Effector CD8-positive, alpha-beta T cell (primary cell): Measurements from ENCODE around the gene SERAC1.
"Not testable (repeated sequence)": the region's sequence is repeated elsewhere in the genome, so short reads cannot be mapped to it uniquely, and the experiment has no call there.

Experiments used
- DNase-seq: peaks from one replicate; lab custom pipeline; 2025; lab: John Stamatoyannopoulos, UW

Gene SERAC1

DNA sequence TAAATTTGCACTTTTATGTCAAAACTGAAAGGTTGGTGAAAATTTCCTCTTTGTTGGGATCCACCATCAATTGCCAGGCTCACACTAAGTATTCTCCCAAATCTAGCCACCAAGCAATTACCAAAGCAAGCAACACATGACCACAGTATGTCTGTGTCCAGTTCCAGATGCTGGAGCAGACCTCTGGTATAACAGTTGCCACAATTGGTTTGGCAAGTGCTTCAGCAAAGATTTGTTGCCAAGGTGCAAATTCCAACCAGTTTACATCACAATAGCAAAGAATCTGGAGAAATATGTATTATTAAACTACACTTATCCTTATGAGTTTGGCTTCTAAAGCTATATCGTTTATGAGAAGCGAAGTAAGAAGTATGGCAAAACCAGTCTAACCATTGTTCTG, 6.5 kb upstream of the SERAC1 start:
- no peak for DNase-seq

DNA sequence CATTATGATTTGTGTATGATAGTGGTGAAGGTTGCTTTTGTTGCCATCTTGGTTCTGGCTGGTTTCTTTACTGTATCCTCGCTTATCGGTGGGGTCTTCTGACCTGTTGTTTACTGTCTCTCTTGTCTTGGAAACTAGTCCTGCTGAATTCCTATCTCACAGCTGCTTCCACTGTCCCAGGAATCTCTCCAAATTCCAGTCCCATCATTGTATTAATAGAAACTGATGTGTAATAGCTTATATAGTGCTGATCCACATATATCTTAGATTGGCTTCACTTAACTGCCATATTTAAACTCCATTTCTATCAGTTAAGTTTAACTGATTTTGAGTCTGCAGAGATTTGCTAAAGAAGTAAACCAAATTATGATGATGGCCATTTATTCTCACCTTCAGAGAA, 6.0 kb upstream of the SERAC1 start:
- DNase-seq: no peak

DNA sequence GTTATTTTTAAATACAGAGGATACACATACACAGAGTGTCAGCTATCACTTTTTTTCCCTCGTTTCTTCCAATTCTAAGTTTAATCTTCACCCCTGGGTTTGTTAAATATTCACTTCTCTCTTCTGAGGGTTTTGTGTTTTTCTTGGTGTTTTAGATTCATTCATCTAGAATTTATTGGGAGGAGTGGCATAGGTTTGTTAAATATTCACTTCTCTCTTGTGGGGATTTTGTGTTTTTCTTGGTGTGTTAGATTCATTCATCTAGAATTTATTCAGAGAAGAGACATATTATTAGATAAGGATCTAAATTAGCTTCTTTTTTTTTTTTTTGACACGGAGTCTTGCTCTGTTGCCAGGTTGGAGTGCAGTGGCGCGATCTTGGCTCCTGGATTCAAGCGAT, 3.9 kb upstream of the SERAC1 start:
- DNase-seq: no peak

DNA sequence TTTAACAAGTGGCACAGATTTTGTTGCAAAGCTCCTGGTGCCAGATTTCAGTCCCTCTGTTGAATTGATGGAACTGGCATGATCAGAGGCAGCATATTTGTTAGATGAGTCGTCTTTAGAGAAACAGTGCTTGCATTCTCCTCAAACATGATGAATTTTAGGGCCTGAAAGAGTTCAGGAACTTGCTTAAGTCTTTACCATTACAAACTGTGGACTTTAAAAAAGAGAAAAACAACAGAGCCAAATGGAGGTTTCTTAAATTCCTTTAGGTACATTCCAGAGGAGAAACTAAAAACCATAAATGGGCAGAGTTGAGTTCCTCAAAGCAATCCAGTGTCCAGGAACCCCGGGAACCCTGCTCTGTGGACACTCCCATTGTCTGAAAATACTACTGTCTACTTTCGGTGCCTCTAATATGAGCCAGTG, 2.6 kb upstream of the SERAC1 start:
- DNase-seq: no peak

DNA sequence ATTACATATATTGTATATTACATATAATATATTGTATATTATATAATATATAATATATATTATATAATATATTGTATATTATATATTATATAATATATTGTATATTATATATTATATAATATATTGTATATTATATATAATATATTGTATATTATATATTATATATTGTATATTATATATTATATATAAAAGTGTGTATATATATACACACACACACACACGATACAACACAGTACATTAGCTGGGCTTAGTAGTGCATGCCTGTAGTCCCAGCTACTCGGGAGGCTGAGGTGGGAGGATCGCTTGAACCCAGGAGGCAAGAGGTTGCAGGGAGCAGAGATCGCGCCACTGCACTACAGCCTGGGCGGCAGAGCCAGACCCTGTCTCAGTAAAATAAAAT, 1.6 kb upstream of the SERAC1 start:
- DNase-seq: not testable (repeated sequence)

DNA sequence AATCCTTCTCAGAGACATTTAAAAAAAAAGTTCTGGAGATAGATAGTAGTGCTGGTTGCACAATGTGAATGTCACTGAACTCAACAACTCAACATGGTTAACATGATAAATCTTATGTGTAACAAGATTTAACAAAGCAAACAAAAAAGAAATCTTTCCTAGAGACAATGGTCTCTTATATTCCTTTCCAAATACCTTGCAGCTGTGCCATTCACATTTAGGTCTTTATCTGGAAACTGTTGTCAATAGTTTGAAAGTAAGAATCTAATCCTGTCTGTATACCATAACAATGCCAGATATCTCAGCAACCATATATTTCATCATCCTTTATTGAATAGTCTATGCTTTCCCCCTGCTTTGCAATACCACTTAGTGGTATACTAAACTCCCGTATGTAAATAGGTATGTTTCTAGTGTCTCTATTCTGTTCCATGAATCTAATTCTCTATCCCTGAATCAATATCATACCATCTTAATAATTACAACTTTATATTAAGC, 2.1 kb downstream of the SERAC1 start:
- no peak for DNase-seq

DNA sequence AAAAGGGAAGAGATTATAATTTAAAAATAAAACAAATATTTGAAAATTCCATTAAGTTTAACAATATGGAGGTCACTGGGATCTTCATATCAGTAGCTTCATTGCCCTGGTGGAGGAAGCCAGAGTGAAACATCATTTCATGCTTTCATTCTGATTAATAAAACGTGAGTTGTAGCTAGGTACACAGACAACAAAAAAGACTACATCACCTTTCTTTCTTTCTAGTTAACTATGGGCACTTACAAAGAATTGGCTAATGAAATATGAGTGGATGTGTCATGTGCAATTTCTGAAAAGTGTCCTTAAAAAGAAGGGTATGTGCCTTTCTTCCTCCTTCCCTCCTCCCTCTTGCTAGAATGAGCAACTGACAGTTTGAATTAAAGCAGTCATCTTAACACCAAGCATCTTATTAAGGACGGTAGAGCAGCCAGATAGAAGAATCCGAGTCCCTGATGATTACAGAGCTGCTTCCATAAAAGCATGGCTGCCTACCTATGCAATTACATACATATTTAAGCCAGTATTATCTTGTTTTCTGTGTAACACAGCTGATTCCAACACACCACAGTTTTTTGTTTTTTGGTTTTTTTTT, 3.4 kb downstream of the SERAC1 start:
- no peak for DNase-seq

DNA sequence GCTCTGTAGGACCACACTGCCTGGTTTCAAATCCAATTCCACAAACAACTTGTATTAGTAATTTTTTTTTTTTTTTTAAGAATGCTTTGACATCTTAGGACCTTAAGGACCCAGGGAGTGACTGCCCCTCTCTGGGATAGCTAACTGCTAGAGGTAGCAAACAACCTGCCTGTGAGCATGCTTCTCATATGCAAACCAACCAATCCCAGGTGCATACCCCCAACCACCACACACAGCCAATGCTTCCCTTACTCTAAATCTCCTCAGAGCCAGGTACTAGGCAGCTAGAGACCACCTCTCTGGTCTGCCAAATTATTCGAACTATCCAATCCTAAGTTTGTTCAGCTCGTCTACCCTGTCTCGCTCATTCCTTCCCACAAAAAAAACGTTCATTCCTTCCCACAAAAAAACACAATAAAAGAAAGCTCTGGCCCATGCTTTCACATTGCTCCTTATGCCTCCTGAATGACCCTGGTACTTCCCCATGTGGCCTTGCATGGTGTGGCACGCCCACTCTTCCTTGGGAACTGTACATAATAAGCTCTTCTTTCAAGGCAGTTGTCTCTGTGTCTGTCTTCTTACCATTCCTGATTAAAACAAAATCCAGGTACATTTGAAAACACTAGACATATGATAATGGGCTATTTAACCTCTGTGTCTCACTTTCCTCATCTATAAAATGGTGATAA, 6.4 kb downstream of the SERAC1 start:
- DNase-seq: no peak

DNA sequence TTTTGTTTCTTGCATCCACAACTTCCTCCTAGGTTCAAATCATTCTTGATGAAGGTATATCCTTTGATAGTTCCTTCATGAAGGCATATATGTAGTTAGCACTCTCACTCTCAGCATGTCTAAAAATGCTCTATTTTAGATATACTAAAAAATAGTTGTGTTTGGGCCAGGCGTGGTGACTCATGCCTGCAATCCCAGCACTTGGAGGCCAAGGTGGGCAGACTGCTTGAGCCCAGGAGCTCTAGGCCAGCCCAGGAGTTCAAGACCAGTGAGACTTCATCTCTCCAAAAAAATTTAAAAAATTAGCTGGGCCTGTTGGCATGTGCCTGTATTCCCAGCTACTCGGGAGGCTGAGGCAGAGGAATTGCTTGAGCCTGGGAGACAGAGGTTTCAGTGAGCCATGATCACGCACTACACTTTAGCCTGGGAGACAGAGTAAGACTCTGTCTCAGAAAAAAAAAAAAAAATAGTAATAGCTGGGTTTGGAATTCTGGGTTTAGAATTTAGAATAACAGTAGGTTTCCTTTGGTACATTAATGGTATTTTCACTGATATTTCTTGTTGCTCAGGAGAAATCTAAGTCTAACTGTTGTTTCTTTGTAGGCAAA, 7.0 kb downstream of the SERAC1 start:
- DNase-seq: no peak

DNA sequence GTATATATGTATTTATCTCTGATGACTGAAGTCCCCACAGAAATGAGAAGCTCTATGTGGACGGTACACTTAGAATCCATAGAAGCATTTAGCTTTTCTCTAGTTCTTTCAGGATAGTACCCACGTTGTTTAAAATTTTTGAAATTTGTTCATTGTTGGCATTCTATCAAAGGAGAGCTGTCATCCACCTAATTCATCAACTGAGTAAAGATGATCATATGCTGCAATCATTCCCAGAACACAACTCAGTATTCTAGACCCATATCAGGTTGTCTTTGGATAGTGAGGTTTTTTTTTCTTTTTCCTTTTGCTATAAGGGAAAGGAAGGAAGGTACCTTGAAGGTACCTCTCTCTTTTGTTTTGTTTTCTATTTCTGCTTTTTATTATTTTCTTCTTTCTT, 9.3 kb downstream of the SERAC1 start:
- DNase-seq: no peak

DNA sequence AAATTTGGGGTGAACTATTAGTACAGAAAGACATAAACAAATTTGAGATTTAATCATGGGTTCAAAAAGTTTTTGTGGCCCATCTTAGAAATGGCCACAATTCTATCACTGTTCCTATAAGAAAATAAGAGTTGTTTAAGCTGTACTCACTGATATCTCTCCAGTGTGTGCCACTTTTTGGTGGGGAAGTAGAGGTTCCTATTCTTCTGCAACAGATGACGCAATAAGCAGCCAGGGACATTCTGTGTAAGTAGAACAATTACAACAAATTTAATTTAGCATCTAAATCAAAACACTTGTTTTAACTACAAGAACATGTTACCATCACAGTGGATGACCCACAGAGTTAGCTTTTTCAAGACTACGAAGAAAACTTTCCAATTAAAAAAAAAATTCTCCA, 9.9 kb downstream of the SERAC1 start:
- no peak for DNase-seq

DNA sequence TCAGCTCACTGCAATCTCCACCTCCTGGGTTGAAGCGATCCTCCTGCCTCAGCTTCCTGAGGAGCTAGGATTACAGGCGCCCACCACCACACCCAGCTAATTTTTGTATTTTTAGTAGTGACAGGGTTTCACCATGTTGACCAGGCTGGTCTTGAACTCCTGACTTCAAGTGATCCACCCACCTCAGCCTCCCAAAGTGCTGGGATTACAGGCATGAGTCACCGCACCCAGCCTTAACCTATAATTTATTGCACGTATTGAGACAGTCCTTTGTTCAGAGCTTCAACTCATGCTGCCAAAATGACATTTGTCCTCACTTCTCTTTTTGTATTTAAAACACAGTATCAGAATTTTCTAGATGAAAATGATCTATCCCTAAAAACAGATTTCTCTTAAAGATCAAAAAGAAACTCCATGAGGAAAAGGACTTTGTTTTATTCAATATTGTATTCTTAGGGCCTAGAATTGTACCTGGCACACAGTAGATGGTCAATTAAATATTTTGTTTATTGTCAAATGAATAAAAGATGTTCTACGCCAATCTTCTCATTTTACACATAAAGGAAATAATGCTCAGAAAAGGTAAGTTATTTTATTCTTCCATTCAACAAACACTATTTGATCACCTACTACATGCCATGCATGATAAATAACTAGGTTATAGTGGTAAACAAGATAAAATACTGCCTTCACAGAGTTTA, 10.8 kb downstream of the SERAC1 start:
- DNase-seq: no peak

DNA sequence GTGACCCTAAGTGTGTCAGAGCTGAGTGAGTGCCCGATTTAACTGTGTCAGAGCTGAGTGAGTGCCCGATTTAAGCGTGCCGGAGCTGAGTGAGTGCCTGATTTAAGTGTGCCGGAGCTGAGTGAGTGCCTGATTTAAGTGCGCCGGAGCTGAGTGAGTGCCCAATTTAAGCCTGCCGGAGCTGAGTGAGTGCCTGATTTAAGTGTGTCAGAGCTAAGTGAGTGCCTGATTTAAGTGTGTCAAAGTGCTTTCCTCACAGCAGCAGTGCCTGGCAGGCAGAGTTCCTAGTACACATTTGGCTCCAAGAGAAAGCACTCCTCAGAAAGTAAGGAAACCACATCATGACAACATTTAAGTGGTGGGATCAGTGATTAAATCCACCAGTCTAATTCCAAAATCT, 13.2 kb downstream of the SERAC1 start:
- DNase-seq: no peak

DNA sequence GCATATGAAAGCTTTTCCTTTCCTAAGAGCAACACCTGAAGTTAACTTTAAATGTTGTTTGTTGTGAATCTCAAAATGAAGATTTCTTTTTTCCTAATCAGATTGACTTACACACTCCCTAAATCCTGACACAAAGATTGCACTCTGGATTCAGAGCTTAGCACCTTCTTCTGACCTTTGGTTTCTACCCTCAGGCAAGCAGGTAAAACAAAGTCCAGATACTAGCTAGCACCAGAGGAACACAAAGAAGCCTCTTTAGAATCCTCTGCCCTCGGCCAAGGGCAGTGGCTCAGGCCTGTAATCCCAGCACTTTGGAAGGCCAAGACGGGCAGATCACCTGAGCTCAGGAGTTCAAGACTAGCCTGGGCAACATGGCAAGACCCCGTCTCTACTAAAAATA, 14.5 kb downstream of the SERAC1 start:
- DNase-seq: no peak

DNA sequence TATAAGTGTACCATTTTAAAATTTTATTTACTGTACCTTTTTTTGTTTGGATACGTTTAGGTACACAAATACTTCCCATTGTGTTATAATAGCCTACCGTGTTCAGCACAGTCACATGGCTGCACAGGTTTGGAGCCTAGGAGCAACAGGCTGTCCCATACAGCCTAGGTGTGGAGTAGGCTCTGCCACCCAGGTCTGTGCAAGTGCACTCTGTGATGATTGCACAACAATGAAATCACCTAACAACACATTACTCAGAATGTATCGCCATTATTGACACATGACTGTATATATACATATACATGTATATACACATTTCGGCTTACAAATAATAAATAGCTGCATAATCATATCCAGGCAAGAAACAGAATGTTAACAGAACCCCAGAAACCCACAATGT, 15.4 kb downstream of the SERAC1 start:
- DNase-seq: no peak

DNA sequence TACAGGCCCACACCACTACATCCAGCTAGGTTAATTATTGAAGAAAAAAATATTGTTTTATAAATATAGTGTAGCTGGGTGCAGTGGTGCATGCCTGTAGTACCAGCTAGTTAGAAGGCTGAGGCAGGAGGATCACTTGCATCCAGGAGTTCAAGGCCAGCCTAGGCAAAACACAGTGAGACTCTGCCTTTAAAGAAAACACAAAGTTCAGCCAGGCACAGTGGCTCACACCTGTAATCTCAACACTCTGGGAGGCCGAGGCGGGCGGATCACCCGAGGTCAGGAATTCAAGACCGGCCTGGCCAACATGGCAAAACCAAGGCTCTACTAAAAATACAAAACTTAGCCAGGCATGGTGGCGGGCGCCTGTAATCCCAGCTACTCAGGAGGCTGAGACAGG, 16.0 kb downstream of the SERAC1 start:
- not testable (repeated sequence) for DNase-seq

DNA sequence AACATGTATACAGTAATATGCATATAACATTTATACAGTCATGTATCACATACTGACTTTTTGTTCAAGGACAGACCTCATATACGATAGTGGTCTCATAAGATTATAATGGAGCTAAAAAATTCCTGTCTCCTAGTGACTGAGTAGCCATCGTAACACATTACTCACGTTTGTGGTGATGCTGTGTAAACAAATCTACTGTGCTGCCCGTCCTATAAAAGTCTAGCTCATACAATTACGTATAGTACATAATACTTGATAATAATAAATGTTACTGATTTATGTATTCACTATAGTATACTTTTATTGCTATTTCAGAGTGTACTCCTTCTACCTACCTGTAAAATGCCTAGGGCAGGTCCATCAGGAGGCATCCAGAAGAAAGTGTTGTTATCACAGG, 17.4 kb downstream of the SERAC1 start:
- DNase-seq: no peak

DNA sequence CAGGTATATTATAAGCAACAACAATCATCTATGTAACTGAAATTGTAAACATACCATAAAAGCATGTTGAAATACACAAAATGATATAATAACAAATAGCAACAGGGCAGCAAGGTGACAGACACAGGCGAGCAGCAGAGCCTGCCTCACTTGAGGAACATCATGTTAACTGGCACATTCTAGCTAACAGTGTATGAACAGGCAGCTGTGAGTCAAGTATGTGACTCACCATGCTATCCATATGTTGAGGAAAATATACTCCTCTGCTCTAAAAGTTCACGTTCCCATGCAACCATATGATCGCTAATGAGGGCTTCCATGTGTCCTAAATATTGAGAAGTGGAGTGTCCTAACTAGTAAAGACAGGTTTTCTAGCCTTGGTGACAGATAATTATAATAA, 18.4 kb downstream of the SERAC1 start:
- no peak for DNase-seq

DNA sequence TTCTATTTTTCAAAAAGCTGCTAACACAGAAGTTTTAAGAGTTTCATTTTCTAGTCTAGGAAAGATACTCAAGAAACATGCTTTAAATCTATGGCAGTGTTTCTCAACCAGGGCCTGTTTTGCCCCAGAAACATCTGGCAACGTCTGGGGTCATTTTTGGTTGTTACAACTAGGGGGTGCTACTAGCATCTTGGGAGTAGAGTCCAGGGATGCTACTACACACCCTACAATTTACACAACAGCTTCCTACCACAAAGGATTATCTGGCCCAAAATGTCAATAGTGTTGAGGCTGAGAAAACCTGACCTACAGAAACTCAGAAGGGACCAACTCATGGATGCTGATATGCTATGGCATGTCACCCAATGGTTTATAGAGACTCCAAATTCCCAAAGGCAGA, 24.4 kb downstream of the SERAC1 start:
- no peak for DNase-seq

DNA sequence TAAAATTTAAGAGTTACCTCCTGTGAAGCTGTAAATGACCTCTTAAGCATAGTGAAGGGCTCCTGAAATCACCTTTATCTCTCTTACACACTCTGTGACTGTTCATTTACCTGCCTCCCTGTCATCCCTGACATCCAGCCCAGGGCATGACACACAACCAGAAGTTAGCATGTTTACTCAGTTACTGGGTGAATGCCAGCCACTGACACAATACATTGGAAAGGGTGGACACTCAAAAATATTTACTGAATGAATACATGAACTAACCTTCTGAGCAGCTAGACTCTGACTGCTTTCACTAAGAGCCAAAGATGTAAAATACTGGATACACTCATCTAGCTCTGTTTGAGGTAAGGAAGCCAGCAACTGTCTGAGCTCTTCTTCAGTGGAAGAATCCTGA, 25.3 kb downstream of the SERAC1 start:
- DNase-seq: no peak

DNA sequence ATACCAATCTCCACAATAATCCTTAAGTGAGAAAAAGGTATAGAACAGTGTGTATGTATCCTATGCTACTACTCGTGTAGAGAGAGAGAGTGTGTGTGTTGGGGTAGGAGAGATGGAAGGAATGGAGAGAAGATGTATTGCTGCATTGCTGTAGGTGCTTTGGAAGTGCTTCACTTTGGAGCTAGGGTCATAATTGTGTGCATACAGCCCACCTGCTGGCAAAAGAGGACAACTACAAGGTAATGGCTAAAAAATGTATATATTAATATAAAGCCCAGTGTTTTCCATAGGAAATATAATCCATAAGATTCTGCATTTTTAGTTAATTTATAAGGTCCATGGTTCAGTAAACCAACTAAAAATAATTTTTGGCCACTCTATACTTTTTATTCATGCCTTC, 36.1 kb downstream of the SERAC1 start:
- DNase-seq: no peak

DNA sequence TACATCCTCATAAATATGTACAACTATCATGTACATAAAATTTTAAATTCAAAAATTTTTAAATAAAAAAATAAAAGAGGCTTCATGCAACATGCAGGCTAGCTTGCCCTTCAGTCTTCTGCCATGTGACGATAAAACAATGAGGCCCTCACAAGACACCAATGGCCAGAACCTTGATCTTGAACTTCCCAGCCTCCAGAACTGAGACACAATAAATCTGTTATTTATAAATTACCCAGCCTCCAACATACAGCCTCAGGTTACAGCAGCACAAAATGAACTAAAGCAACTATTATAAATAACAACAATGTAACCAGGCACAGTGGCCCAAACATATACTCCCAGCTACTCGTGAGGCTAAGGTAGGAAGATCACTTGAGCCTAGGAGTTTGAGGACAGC, 42.8 kb downstream of the SERAC1 start:
- DNase-seq: no peak

DNA sequence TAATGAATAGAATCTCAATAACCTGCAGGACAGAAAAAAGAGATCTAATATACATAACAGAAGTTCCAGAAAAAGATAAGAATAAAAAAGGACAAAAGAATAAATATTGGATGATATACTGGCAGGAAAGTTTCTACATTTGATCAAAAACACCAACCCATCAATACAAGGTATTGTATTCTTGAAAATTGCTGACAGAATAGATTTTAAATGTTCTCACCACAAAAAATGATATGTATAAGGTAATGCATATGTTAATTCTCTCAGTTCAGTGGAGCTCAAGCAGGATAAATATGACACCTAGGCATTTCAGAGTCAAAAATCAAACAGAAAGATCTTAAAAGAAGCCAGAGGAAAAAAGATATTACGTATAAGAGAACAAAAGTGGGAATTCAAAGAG, 43.8 kb downstream of the SERAC1 start:
- no peak for DNase-seq
